Cardiac fibroblast (primary cell): ENCODE measurements around the gene ARHGAP8.
"Not testable (repeated sequence)": the region's sequence is repeated elsewhere in the genome, so short reads cannot be mapped to it uniquely, and the experiment has no call there.

Experiments
- DNase-seq, 2 donors: peaks; one replicate each; pipeline versions ENCODE4 v3.0.0 to v3.0.0-alpha.2; 2010; ENCODE audit warnings: low read depth in 2 of 2
- H3K4me3 ChIP-seq, 2 donors: replicated peaks in 1 of 2; 1 replicate in 1 of 2; 2 replicates in 1 of 2; pipeline ENCODE4 v1.5.1; 2011; ENCODE audit warnings: low read depth in 2 of 2, low read length in 2 of 2, mild to moderate bottlenecking in 2 of 2, moderate library complexity in 1 of 2
- CTCF ChIP-seq: IDR thresholded peaks from one replicate; pipeline ENCODE4 v1.5.1; 2011; ENCODE audit warnings: low read depth, mild to moderate bottlenecking, low read length, inconsistent platforms

The ARHGAP8 gene

GRCh38 chr22:44893731-44894080, 141.3 kb downstream of the ARHGAP8 start:
- no peak overlapping the region for H3K4me3 ChIP-seq
- TF ChIP-seq CTCF = no peak
- DNase-seq = no peak

- no peak for TF ChIP-seq CTCF
- no peak for DNase-seq
- no peak overlapping the region for H3K4me3 ChIP-seq
Observed at GRCh38 chr22:44894321-44894720, 141.9 kb downstream of the ARHGAP8 start.

GRCh38 chr22:44894782-44895181, 142.4 kb downstream of the ARHGAP8 start:
- TF ChIP-seq CTCF = no peak
- no peak for DNase-seq

GRCh38 chr22:44895296-44896055, 143.1 kb downstream of the ARHGAP8 start:
- no peak overlapping the region for H3K4me3 ChIP-seq
- no peak for TF ChIP-seq CTCF
- DNase-seq = no peak

More at GRCh38 chr22:44894782-44895181, 142.4 kb downstream of the ARHGAP8 start:
- no peak overlapping the region for H3K4me3 ChIP-seq

- DNase-seq = no peak
- no peak overlapping the region for H3K4me3 ChIP-seq
- no peak for TF ChIP-seq CTCF
Observed at GRCh38 chr22:44898236-44898635, 145.9 kb downstream of the ARHGAP8 start.

GRCh38 chr22:44901301-44901700, 148.9 kb downstream of the ARHGAP8 start:
- DNase-seq = peak; percentile 7 to 9
- TF ChIP-seq CTCF = no peak
- no peak overlapping the region for H3K4me3 ChIP-seq

GRCh38 chr22:44903164-44903563, 150.8 kb downstream of the ARHGAP8 start:
- not testable (repeated sequence) for H3K4me3 ChIP-seq, DNase-seq

GRCh38 chr22:44904492-44905152, 152.2 kb downstream of the ARHGAP8 start:
- H3K4me3 ChIP-seq, DNase-seq: not testable (repeated sequence)
